ENCODE results near the gene GATC. TPM values are rescaled to one million over a fixed set of nuclear protein-coding genes. Genes with fewer than 3 reads are reported as not detected.

The GATC gene
- total RNA-seq: 12.1 TPM
- long read RNA-seq, full-length matches to known transcripts: 2 of 3 reads
- long read RNA-seq, partial matches to known transcripts: 0 of 3 reads
- long read RNA-seq, other reads (novel, unspliced or antisense): 1 of 3 reads

- intact Hi-C loops (cut with DNase I): loop anchor here (5.0 kb wide), 1 partner anchor 51 kb away; the partner anchor contains the start of gene DYNLL1
- peak; percentile 98 for ATAC-seq
- peak; percentile 93 for DNase-seq (ENCODE audit: missing footprints)
Measured at GRCh38 chr12:120445911-120446843, at the start of gene GATC, which contains the start of gene TRIAP1. GATC (plus strand) TSS chr12:120446444; CDS start chr12:120446481, 37 bp downstream. TRIAP1 (minus strand) TSS chr12:120446384; CDS start chr12:120446372, 12 bp downstream.

- DNase-seq (ENCODE audit: missing footprints) (no peak), ATAC-seq (no peak)
- intact Hi-C loops (cut with DNase I): no loop called here
Measured at GRCh38 chr12:120397824-120398540, 48.3 kb upstream of the GATC start.

GRCh38 chr12:120399531-120399930 lies 46.7 kb upstream of the GATC start:
- intact Hi-C loops (cut with DNase I): no loop called here
- ATAC-seq: no peak

GRCh38 chr12:120402217-120402616 lies 44.0 kb upstream of the GATC start:
- intact Hi-C loops (cut with DNase I): no loop called here
- DNase-seq (ENCODE audit: missing footprints) (no peak), ATAC-seq (no peak)

More at GRCh38 chr12:120399531-120399930, 46.7 kb upstream of the GATC start:
- DNase-seq (ENCODE audit: missing footprints): no peak

- ATAC-seq: no peak
- no peak for DNase-seq (ENCODE audit: missing footprints)
- intact Hi-C loops (cut with DNase I): no loop called here
Measured at GRCh38 chr12:120403869-120404268, 42.4 kb upstream of the GATC start.

- intact Hi-C loops (cut with DNase I): no loop called here
- ATAC-seq (no peak), DNase-seq (ENCODE audit: missing footprints) (no peak)
Measured at GRCh38 chr12:120404271-120404670, 42.0 kb upstream of the GATC start.

GRCh38 chr12:120406069-120406468 lies 40.2 kb upstream of the GATC start:
- DNase-seq (ENCODE audit: missing footprints) (no peak), ATAC-seq (no peak)
- intact Hi-C loops (cut with DNase I): no loop called here

GRCh38 chr12:120406553-120406952 lies 39.7 kb upstream of the GATC start:
- no peak for ATAC-seq
- intact Hi-C loops (cut with DNase I): no loop called here
- DNase-seq (ENCODE audit: missing footprints): no peak

- DNase-seq (ENCODE audit: missing footprints): no peak
- ATAC-seq: no peak
Measured at GRCh38 chr12:120408771-120409170, 37.5 kb upstream of the GATC start.

GRCh38 chr12:120412421-120412820 lies 33.8 kb upstream of the GATC start:
- intact Hi-C loops (cut with DNase I): no loop called here
- DNase-seq (ENCODE audit: missing footprints): no peak
- ATAC-seq: no peak

More at GRCh38 chr12:120408771-120409170, 37.5 kb upstream of the GATC start:
- intact Hi-C loops (cut with DNase I): no loop called here

GRCh38 chr12:120413901-120414695 lies 32.1 kb upstream of the GATC start:
- ATAC-seq (peak; percentile 28), DNase-seq (ENCODE audit: missing footprints) (no peak)
- intact Hi-C loops (cut with DNase I): no loop called here

- ATAC-seq (no peak), DNase-seq (ENCODE audit: missing footprints) (no peak)
- intact Hi-C loops (cut with DNase I): no loop called here
Measured at GRCh38 chr12:120416490-120417216, 29.6 kb upstream of the GATC start.

- intact Hi-C loops (cut with DNase I): no loop called here
- ATAC-seq (no peak), DNase-seq (ENCODE audit: missing footprints) (no peak)
Measured at GRCh38 chr12:120417917-120418580, 28.2 kb upstream of the GATC start.

- intact Hi-C loops (cut with DNase I): no loop called here
- no peak for DNase-seq (ENCODE audit: missing footprints)
- no peak for ATAC-seq
Measured at GRCh38 chr12:120421701-120422100, 24.5 kb upstream of the GATC start.

GRCh38 chr12:120422892-120423456 lies 23.3 kb upstream of the GATC start:
- ATAC-seq (no peak), DNase-seq (ENCODE audit: missing footprints) (no peak)
- intact Hi-C loops (cut with DNase I): no loop called here

GRCh38 chr12:120425797-120426196 lies 20.4 kb upstream of the GATC start:
- intact Hi-C loops (cut with DNase I): no loop called here
- ATAC-seq (no peak), DNase-seq (ENCODE audit: missing footprints) (no peak)

GRCh38 chr12:120428597-120429229 lies 17.5 kb upstream of the GATC start:
- intact Hi-C loops (cut with DNase I): no loop called here
- no peak for DNase-seq (ENCODE audit: missing footprints)
- ATAC-seq: no peak

All from Right ventricle myocardium inferior (tissue), 1 donor.